GM19438 (cell line): ENCODE data around the gene RNASE9.
"Not testable (repeated sequence)": the region's sequence is repeated elsewhere in the genome, so short reads cannot be mapped to it uniquely, and the experiment has no call there.

Experiments used
- ATAC-seq: cut with Tn5 transposase; IDR thresholded peaks from one replicate; pipeline ENCODE4 v1.9.1; 2021; ENCODE audit warnings: low read depth; ENCODE audit not compliant: unreplicated experiment

RNASE9 gene

GRCh38 chr14:20560961-20561360, at the start of gene RNASE9:
Gene RNASE9, minus strand, starts transcription at chr14:20561047.
- ATAC-seq, result no peak

- no peak for ATAC-seq
Observed at GRCh38 chr14:20610002-20610765, 49.3 kb upstream of the RNASE9 start.

- ATAC-seq, result no peak
Observed at GRCh38 chr14:20609215-20610001, 48.6 kb upstream of the RNASE9 start.

- ATAC-seq, result no peak
Observed at GRCh38 chr14:20608383-20609110, 47.7 kb upstream of the RNASE9 start.

- no peak for ATAC-seq
Observed at GRCh38 chr14:20607617-20608016, 46.8 kb upstream of the RNASE9 start.

GRCh38 chr14:20606902-20607242, 46.0 kb upstream of the RNASE9 start:
- ATAC-seq, result no peak

GRCh38 chr14:20606190-20606901, 45.5 kb upstream of the RNASE9 start:
- ATAC-seq, result no peak

- ATAC-seq, result no peak
Observed at GRCh38 chr14:20603813-20604690, 43.2 kb upstream of the RNASE9 start.

- ATAC-seq, result no peak
Observed at GRCh38 chr14:20602583-20602982, 41.7 kb upstream of the RNASE9 start.

- ATAC-seq, result no peak
Observed at GRCh38 chr14:20601522-20601921, 40.7 kb upstream of the RNASE9 start.

GRCh38 chr14:20597108-20597507, 36.3 kb upstream of the RNASE9 start:
- ATAC-seq, result no peak

- ATAC-seq, result not testable (repeated sequence)
Observed at GRCh38 chr14:20595726-20596125, 34.9 kb upstream of the RNASE9 start.

GRCh38 chr14:20592574-20592973, 31.7 kb upstream of the RNASE9 start:
- no peak for ATAC-seq

- no peak for ATAC-seq
Observed at GRCh38 chr14:20591235-20591634, 30.4 kb upstream of the RNASE9 start, which contains the start of gene RNASE12. Gene RNASE12, minus strand, starts transcription at chr14:20591376. Its CDS starts 653 bp downstream, at chr14:20590723.

GRCh38 chr14:20587489-20588154, 26.8 kb upstream of the RNASE9 start, which contains the start of gene RNASE11:
Gene RNASE11, minus strand, starts transcription at chr14:20588001.
- no peak for ATAC-seq

GRCh38 chr14:20583908-20584307, 23.1 kb upstream of the RNASE9 start:
- no peak for ATAC-seq

- ATAC-seq, result no peak
Observed at GRCh38 chr14:20583142-20583541, 22.3 kb upstream of the RNASE9 start.

GRCh38 chr14:20580242-20580641, 19.4 kb upstream of the RNASE9 start:
- no peak for ATAC-seq
